Endothelial cell of umbilical vein (primary cell): Measurements from ENCODE around the gene GNAO1.

Experiments
- CTCF ChIP-seq, 2 donors: IDR thresholded peaks; 1 replicate in 1 of 2; 2 replicates in 1 of 2; pipeline ENCODE4 v1.5.1; 2011; ENCODE audit warnings: low read length in 2 of 2, mild to moderate bottlenecking in 2 of 2, moderate library complexity in 2 of 2, control low read depth in 1 of 2, inconsistent platforms in 1 of 2, low read depth in 1 of 2; ENCODE audit not compliant: insufficient read depth in 1 of 2; ENCODE audit errors: extremely low read depth in 1 of 2
- EZH2 ChIP-seq: IDR thresholded peaks from 2 replicates; pipeline ENCODE4 v1.6.1; 2012; ENCODE audit warnings: borderline replicate concordance, low read depth, mild to moderate bottlenecking, moderate library complexity, low read length, inconsistent platforms; ENCODE audit not compliant: severe bottlenecking
- FOS ChIP-seq: IDR thresholded peaks from 2 replicates; pipeline ENCODE4 v1.6.1; 2011; ENCODE audit warnings: mild to moderate bottlenecking, low read length, moderate library complexity, borderline replicate concordance; ENCODE audit not compliant: insufficient read depth
- JUN ChIP-seq: IDR thresholded peaks from 2 replicates; pipeline ENCODE4 v1.6.1; 2011; ENCODE audit warnings: borderline replicate concordance, low read depth; ENCODE audit not compliant: insufficient read length, insufficient read depth
- MAX ChIP-seq: IDR thresholded peaks from 2 replicates; pipeline ENCODE4 v1.6.1; 2011; ENCODE audit not compliant: insufficient read depth, insufficient read length
- MYC ChIP-seq: IDR thresholded peaks from one replicate; pipeline ENCODE4 v1.6.1; 2011; ENCODE audit warnings: mild to moderate bottlenecking, low read depth, low read length
- POLR2A ChIP-seq: IDR thresholded peaks from 2 replicates; pipeline ENCODE4 v1.6.1; 2012; ENCODE audit warnings: low read depth, mild to moderate bottlenecking, control low read depth, low read length
- POLR2AphosphoS5 ChIP-seq: IDR thresholded peaks from 2 replicates; pipeline ENCODE4 v1.6.1; 2012; ENCODE audit warnings: low read depth, mild to moderate bottlenecking, control low read depth, low read length, moderate library complexity; ENCODE audit not compliant: insufficient read depth

- TF ChIP-seq POLR2AphosphoS5 (no peak), CTCF (IDR thresholded peaks at IDR 0.05; ENCODE audit: extremely low read depth in 1 of 2, insufficient read depth in 1 of 2, low read depth in 1 of 2, low read length in 2 of 2) (no peak), JUN (no peak), EZH2 (no peak), POLR2A (no peak), FOS (no peak), MYC (no peak), MAX (no peak)
Measured at GRCh38 chr16:56241596-56241995, 50.3 kb downstream of the GNAO1 start.
